GM04503 (cell line): ENCODE data around the gene SLC24A4.
A peak's percentile ranks its signal among the peaks of the same experiment; 100 is the strongest.

Source experiments
- DNase-seq: peaks from one replicate; pipeline ENCODE4 v3.0.0-alpha.2; 2012; ENCODE audit warnings: low read depth

Gene SLC24A4

DNA sequence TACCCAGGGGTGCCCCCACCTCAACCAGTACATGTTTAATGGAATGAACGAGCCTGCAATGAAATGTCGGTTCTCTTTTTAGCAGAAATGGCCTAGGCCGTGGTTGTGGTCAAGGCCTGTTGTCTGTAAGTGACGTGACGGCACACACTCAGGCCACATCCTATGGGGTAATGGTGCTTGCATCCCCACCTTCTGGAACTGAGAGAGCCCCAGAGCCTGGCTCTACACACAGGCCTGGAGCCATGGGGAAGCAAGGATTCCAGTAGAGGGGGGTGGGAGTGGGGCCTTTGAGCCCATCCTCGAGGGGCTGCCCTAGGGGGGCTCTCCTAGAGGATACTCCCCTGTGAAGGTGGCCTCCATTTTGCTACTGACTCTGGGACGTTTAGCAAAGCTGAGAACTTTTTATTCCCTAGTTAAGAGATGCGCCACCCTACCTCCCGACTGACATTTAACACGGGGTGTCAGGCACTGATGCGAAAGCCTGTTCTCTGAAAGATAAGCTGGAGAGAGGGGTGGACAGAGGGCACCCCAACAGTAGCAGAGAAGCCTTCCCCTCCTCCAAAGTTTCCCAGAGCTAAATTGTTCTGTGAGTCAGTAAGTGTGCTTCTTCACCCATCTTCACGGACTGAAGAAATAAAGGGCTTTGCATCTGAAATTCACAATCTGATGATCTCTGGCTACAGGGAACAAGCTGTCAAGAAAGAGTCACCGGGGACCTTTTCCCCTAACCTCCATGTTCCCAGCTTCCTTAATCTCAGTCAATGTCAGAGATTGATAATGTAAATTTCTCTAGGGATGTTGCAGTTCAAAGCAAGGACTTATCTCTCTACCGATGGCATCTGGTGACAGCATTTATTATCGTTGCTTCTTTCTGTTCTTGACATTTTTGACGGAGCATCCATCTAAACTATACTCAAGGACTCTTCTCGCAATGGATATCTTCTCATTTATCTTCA lies 197.4 kb downstream of the SLC24A4 start:
- DNase-seq = no peak

DNA sequence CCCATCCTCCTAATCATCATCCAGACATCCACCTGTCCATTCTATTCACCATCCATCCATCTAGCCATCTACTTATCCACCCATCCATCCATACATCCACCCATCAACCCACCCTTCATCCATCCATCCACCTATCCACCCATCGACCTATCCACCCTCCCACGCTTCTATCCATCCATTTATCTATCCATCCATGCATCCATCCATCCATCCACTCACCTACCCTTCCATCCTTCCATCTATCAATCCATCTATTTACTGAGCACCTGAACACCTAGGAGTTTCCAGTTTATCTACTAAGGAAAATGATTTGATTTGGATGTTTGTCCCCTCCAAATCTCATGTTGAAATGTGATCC lies 198.1 kb downstream of the SLC24A4 start:
- DNase-seq = no peak

DNA sequence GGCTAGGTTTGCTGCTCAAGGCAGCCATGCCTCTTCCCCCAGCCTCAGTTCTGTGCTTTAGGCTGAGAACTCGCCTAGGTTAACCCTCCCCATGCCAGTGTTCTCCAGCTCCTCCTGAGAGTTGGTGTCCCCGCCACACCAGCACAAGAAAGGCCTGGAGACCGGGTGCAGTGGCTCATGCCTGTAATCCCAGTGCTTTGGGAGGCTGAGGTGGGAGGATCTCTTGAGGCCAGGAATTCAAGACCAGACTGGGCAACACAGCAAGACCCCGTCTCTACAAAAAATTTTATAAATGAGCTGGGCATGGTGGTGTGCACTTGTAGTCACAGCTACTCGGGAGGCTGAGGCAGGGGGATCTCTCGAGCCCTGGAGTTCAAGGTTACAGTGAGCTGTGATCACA lies 200.8 kb downstream of the SLC24A4 start:
- DNase-seq = no peak

DNA sequence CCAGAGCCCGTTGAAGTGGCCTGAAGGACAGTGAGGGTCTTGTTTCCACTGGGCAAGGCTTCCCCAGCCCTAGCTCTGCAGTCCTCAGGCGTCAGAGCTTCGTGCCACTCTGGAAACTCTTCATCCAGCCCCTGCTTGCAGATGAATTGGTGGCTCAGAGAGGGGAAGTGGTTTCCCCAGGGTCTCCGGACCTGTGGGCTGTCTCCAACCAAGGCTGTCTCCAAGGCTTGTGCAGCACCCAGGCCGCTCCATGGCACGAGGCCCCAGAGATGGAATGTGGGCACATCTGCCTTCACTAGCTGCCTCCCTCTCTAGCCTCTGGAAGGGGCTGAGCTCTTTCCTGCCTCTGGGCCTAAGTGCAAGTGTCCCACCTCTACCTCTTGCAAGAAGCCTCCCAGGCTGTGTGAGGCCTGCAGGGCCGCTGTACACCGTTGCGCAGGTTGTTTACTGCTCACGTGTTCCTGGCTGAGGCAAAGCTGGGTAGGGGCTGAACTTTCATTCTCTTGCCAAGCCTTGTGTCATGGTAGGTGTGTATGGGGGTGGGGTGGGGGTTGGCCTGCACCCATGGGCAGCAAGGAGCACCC lies 201.7 kb downstream of the SLC24A4 start:
- no peak for DNase-seq

DNA sequence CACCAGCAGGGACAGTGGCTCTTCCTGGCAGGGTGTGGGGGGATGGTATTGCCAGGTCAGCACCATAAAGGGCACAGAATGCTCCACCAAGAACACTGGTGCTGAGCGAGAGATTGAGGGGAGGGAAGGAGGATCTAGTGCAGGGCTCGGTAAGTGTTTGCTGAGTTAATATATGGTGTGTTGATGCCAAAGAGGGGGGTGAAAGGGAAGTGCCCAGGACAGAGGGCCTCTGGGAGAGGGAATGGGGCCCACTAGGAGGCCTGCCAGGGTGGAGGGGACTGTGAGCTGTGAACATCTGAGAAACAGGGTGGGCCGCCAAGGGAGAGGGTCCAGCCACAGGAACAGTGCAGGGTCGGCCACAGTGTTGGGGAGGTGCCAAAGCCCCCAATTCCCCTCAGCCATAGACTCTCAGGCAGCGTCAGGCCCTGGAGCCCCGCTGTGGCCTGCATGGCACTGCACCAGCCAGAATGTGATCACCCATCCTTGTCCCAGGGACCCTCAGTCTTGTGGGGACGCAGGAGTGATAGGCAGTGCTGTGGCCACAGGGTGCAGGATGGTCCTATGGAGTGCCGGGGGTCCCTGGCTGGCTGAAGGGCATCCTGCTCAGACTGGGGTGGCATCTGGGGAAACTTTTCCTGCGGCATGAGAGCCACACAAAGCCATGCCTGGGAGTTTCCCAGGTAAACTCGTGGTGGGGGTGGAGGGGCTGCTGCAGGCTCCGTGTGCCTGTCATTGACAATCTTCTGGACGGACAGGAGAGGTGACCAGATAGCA lies 202.5 kb downstream of the SLC24A4 start:
- DNase-seq = no peak

DNA sequence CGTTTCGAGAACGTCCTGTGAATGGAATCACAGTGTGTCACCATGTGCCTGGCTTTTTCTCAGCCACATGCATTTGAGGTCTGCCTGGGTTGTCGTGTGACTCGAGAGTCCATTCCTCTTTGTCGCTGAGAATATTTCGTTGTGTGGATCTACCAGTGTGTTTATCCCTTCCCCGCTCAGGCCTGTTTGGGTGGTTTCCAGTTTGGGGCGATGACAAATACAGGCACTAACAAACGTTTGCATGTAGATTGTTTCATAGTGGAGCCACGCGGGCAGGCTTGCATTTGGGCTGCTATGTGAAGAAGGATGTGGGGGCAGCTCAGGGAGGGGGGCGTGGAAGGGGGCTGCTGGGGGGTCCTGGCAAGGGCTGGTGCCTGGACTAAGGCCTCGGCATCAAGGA lies 204.8 kb downstream of the SLC24A4 start:
- no peak for DNase-seq

DNA sequence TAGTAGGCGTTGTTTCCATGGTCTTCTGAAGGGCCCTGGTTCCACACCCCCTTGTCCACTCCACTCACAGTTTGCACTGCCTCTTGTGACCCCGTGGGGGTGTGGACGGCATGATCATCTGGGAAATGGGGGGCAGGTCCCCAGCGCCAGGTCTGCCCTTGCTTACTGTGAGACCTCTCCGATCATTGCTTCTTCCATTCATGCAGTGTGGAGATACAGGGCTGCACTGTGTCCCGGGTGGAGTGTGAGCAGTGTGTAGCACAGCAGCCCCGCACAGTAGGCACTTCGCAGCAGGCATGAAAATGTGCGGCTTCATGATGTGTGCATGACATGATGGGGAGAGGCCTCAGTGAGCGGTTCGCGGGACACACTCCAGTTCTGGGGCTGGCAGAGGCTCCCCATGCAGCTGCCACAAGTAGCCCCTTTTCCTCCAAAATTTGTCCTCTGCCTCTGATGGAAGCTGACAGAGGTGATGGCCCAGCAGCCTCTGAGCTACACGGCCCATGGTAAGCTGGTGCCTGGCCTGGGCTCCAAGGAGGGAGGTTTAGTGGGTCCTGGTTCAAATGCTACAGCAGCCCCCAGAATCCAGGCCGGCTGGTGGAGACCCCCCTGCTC lies 205.6 kb downstream of the SLC24A4 start:
- no peak for DNase-seq

GRCh38 chr14:92529903-92530302 lies 206.9 kb downstream of the SLC24A4 start:
- no peak for DNase-seq

DNA sequence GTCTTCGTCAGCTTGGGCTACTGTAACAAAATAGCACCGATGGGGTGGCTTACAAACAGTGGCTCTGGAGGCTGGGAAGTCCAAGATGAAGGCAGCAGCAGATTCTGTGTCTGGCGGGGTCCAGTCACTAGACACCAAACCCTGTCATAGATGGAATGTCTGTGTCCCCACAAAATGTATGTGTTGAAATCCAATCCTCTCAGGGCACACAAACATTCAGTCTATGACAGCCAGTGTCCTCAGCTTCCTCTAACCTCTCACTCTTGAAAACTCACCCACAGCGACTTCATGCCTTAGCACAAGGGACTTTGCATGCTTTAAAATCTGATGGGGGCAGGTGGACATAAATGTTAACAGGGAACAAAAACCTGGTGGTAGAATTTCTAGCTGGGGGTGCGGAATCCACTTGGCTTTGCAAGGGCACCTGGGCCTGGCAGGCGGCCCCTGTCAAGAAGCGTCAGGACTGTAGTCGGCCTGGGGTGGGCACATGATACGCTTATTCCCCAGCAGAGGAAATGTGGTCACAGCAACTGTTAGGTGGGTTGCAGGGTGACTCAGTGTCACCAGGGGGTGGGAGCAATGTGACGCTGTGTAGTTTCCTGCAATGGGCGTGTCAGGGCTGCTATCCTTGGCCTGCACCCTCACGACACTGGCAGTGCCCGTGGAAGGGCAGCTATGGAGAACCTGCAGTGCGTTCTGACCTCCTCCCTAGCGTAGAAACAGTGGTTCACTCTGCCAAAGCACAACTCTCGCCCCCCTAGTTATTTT lies 208.3 kb downstream of the SLC24A4 start:
- DNase-seq = no peak

GRCh38 chr14:92532490-92533163 lies 209.7 kb downstream of the SLC24A4 start:
- DNase-seq = no peak

- DNase-seq = no peak
Measured at GRCh38 chr14:92534932-92535643, 212.1 kb downstream of the SLC24A4 start.

DNA sequence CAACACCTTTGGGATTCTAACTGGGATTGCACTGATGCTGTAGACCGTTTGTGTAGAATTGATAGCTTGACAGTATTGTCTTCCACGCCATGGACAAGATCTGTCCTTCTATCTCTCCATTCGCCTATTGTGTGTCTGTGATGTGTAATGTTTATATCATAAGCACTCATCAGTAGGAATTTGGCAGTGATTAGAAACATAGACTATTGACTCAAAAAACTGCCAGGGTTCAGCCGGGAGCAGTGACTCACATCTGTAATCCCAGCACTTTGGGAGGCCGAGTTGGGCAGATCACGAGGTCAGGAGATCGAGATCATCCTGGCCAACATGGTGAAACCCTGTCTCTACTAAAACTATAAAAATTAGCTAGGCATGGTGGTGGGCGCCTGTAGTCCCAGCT lies 213.3 kb downstream of the SLC24A4 start:
- peak; percentile 66 for DNase-seq

- DNase-seq = no peak
Measured at GRCh38 chr14:92538412-92538985, 215.5 kb downstream of the SLC24A4 start.

GRCh38 chr14:92539419-92539818 lies 216.5 kb downstream of the SLC24A4 start:
- DNase-seq = no peak

- DNase-seq = no peak
Measured at GRCh38 chr14:92539875-92540274, 216.9 kb downstream of the SLC24A4 start.

DNA sequence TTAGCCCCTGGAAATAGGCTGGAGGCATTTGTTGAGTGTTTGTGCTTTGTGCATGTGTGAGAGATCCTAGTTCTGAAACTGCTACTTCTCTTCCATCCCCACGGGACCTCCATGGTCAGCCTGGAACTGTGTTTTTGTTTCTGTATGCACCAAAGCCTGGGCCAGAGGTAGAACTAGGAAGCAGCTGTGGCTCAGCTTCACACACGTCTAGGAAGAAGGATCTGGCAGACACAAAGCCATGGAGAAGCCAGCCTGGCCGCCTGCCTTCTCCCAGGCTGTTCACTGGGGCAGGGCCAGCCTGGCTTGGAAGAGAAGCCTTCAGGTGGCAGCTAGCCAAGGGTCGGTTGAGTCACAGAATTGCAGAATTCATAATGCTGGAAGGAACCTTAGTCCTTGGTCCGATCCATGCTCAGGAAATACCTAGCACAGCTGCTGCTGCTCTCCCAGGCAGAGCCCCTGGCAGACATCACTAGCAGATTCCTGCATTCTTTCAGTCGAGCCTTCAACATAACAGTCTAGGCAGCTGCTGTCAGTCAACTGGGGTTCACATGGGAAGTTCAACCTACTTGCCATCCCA lies 217.6 kb downstream of the SLC24A4 start:
- DNase-seq = peak; percentile 99

DNA sequence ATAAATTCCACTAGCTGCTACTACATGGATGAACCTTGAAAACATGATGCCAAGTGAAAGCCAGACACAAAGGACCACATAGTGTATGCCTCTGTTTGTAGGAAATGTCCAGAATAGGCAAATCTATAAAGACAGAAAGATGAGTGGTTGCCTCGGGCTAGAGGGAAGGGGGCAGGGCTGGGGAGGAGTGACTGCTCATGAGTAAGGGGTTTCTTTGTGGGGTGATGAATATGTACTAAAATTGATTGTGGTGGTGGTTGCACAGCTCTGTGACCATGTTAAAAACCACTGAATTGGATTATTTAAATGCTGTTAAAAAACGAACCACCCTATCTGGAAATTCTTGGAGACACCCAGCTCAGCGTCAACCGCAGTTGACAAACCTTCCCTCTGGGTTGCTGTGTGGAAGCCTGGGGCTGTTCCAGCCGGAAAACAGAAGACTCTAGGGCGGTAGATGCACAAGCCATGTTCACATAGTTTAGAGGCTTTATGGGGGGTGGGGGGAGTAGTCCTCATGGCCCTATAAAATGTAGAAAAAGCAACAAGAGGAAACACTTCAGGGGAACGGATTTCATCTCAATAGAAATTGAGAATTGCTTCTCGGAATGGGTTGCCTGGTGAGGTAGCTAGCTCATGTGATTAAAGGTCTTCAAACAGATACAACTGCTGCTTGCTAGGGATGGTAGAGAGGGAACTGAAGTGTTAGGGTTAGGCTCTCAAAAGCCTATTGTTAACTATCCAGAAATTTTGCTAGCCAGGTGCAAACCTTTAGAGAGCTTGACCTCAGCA lies 220.0 kb downstream of the SLC24A4 start:
- DNase-seq = no peak

- no peak for DNase-seq
Measured at GRCh38 chr14:92544051-92544720, 221.2 kb downstream of the SLC24A4 start.
